Measurements from ENCODE around the gene NACA.
"Not testable (repeated sequence)": the region's sequence is repeated elsewhere in the genome, so short reads cannot be mapped to it uniquely, and the experiment has no call there.

Gene NACA

GRCh38 chr12:56723889-56724700 lies 1.0 kb downstream of the NACA start:
- peak; percentile 34 to 54 for DNase-seq

- no peak for DNase-seq
Observed at GRCh38 chr12:56723352-56723751, 1.7 kb downstream of the NACA start.

- DNase-seq: no peak
Observed at GRCh38 chr12:56722832-56723231, 2.3 kb downstream of the NACA start.

- DNase-seq: no peak
Observed at GRCh38 chr12:56721721-56722120, 3.4 kb downstream of the NACA start.

- no peak for DNase-seq
Observed at GRCh38 chr12:56721216-56721615, 3.9 kb downstream of the NACA start.

- peak; percentile 50 to 56 for DNase-seq
Observed at GRCh38 chr12:56720731-56721151, 4.4 kb downstream of the NACA start.

- no peak for DNase-seq
Observed at GRCh38 chr12:56719056-56719455, 6.0 kb downstream of the NACA start.

- DNase-seq: no peak
Observed at GRCh38 chr12:56718636-56719035, 6.5 kb downstream of the NACA start.

- no peak for DNase-seq
Observed at GRCh38 chr12:56718149-56718548, 7.0 kb downstream of the NACA start.

GRCh38 chr12:56716933-56717880 lies 7.9 kb downstream of the NACA start:
- no peak for DNase-seq

- no peak for DNase-seq
Observed at GRCh38 chr12:56716458-56716857, 8.6 kb downstream of the NACA start.

GRCh38 chr12:56715798-56716197 lies 9.3 kb downstream of the NACA start:
- no peak for DNase-seq

GRCh38 chr12:56714431-56714929 lies 10.6 kb downstream of the NACA start:
- no peak for DNase-seq

GRCh38 chr12:56713345-56713744 lies 11.8 kb downstream of the NACA start:
- DNase-seq: no peak

GRCh38 chr12:56709759-56710376 lies 15.2 kb downstream of the NACA start:
- DNase-seq: peak in 1 of 2 donors; percentile 34

GRCh38 chr12:56704522-56704921 lies 20.6 kb downstream of the NACA start:
- not testable (repeated sequence) for DNase-seq

- peak; percentile 55 to 74 for DNase-seq
Observed at GRCh38 chr12:56699020-56699661, 26.0 kb downstream of the NACA start.

GRCh38 chr12:56695327-56696101 lies 29.6 kb downstream of the NACA start:
- no peak for DNase-seq

- DNase-seq: no peak
Observed at GRCh38 chr12:56694161-56694560, 30.9 kb downstream of the NACA start.

GRCh38 chr12:56688846-56689109 lies 36.3 kb downstream of the NACA start:
- DNase-seq: no peak

GRCh38 chr12:56688129-56688845 lies 36.8 kb downstream of the NACA start, which contains the start of gene PTGES3:
Gene PTGES3, minus strand, starts transcription at chr12:56688284. Its CDS starts 285 bp downstream, at chr12:56687999.
- peak; percentile 97 to 98 for DNase-seq

Data from inflammatory macrophage treated with lipopolysaccharide for 1 hour (primary cell).